ENCODE measurements around the gene ARL15. TPM values are rescaled to one million over a fixed set of nuclear protein-coding genes. Genes with fewer than 3 reads are reported as not detected.

The ARL15 gene
- total RNA-seq, 1 experiment from 2014 or later = 0.64 TPM

DNA sequence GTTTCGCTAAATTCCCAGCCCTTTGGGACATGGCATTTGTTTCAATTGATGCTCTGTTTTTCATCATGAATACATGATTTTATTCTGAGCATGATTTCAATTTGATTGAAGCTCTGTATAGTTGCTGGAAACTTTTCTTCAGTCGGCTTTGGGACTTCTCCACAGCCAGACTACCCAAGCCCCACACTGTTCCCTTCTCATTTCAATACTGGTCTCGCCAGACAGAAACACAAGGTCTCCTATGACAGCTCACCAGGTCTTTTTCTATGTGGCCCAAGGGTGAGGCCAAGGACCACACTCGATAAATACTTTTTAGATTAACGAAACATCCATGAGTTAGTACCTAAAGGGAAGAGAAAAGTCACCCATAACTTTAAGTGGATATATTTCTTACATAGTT, 132.2 kb downstream of the ARL15 start:
- DNase-seq (ENCODE audit: low spot score) = no peak
- in situ Hi-C loops (cut with HindIII; ENCODE audit: low sequenced_read_pairs) = no loop called here

DNA sequence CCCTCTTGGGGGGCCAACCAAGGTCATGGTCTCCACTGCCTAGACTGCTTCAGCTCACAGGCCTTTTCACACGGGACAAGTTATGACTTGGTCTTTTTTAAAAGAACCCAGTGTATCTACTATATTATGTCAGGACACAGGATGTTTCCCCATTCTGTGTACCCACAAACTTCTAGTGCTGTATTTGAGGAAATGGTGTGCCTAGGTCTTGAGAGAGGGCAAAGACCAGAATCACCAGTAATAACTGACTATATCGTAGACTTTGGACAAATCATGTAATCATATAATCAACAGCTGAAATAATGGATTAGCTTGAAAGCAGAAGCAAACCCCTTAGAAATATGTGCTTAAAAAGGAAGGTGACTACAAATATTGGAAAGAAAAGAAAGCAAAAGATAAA, 133.3 kb downstream of the ARL15 start:
- in situ Hi-C loops (cut with HindIII; ENCODE audit: low sequenced_read_pairs) = no loop called here
- DNase-seq (ENCODE audit: low spot score) = no peak

DNA sequence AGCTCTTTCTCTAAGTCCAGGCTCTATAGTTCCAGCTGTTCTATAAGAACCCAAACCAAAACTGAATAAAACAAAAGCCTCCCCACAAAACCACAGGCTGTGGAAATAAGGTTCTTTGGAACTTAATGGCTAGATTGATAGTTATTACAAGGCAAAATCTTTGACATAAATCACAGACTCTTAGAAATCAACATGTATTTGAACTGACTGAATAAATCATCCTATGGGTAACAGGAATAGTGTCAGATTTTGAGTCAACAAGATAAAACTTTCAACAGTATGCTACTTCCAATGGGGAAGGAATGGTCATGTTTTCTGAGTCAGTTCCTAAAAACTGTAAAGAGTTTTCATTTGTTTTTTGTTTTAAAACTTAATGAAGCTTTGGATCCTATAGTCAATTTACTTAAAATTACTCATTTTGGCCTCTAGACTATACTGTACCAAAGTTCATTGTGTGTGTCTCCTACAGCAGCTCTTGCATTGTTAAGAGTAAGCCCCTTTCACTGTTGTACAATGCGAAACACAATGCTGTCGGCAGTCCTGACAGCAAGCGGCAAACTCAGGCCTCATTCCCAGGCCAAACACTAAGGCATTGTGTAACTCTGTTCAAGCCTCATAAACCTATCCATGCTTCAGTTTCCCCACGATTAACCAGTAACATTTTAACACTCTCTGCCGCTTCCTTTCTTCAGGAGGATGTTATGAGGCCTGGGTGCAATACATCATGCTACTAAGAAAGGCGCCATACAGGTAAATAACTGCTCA, 134.1 kb downstream of the ARL15 start:
- in situ Hi-C loops (cut with HindIII; ENCODE audit: low sequenced_read_pairs) = no loop called here
- DNase-seq (ENCODE audit: low spot score) = no peak

DNA sequence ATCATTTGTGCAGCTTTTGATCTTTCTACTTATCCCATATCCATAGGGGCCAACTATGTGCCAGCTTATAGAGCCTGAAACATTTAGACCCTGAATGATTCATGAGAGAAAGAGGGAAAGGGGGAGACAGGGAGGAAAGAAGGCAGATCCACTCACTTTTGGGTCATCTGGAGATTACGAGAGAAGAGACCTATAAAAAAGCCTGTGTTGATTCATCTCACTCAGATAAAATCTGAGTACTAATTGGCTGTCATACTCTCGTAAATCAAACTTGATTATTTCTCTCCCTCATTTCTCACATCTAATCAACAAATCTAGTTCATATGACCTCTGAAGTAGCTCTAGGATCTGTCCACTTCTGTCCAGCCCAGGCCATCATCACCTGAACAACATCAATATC, 137.1 kb downstream of the ARL15 start:
- in situ Hi-C loops (cut with HindIII; ENCODE audit: low sequenced_read_pairs) = no loop called here
- DNase-seq (ENCODE audit: low spot score) = no peak

DNA sequence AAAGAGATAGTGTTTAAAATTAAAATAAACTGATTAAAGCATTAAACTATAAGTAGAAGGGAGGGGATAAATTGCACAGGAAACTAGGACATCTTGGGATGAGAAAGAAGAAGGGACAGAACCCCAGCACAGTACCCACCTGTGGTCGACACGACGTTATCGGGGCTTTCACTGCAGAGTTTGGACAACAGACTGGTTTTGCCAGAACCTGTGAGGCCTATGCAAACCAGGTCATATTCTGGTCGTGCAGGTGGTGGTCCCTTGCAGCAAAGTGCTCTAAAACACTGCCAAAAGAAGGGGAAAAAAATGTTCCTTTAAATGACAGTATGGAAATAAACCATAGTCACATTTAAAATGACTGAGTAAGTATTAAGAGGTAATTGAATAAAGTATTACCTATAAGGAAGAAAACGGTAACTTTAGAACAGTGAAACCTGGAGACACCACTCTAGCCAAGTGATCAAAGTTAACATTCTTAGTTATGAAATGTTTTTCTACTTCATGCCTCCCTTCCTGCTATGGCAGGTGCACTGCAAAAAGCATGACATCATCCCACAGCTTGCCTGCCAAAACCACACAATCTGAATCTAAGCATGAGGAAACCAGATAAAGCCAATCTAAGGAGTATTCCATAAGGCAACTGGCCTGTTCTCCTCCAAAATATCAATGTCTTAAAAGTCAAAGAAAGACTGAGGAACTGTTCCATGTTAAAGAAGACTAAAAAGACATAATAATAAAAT, 138.6 kb downstream of the ARL15 start:
- DNase-seq (ENCODE audit: low spot score) = peak; percentile 27
- in situ Hi-C loops (cut with HindIII; ENCODE audit: low sequenced_read_pairs) = no loop called here

DNA sequence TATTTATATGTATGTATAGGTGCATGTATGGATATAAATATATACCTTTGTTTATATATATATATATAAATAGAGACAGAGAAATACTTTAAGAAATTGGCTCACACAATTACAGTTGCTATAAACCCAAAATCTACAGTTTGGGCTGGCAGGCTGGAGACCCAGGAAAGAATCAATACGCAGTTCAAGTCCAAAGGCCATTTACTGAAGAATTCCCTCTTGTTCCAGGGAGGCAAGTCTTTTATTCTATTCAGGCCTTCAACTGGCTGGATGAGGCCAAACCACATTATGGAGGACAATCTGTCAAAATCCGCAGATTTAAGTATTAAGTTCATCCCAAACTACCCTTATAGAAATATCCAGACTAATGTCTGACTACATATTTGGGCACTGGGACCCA, 144.7 kb downstream of the ARL15 start:
- no peak for DNase-seq (ENCODE audit: low spot score)
- in situ Hi-C loops (cut with HindIII; ENCODE audit: low sequenced_read_pairs) = no loop called here

DNA sequence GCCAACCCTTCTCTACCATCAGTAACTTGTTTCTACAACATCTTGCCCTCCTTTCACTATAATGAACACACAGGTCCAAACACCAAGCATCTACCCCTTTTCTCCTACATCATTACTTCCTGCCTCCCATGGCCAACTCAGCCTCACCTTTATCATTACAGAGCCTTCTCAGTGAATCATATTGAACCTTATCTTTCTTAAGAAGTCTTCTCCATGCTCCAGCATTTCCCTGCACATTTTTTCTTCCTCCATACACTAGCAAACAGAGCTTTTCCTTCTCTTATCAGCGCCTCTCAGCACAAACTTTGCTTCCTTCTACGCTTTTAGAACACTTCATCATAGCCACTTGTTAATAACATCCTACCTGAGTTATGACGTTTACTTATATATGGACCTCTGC, 148.2 kb downstream of the ARL15 start:
- DNase-seq (ENCODE audit: low spot score) = no peak
- in situ Hi-C loops (cut with HindIII; ENCODE audit: low sequenced_read_pairs) = no loop called here

DNA sequence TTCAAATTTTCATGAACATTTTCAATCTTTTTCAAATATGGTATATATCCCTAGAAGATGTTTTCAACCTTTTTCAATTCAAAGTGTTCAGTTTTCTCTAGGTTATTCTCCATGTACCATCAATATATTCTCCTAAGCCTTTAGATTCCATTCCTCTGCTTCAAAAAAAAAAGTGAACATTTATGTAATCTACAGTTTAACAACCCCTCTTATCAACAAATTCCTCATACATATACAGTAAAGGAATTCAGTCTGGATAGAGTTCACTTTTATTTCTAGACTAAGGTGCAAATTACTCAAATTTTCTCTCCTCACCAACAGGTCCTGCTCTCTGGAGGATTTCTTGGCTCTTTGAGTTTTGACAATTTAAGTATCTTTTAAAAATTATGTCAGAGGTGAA, 150.0 kb downstream of the ARL15 start:
- DNase-seq (ENCODE audit: low spot score) = no peak
- in situ Hi-C loops (cut with HindIII; ENCODE audit: low sequenced_read_pairs) = no loop called here

DNA sequence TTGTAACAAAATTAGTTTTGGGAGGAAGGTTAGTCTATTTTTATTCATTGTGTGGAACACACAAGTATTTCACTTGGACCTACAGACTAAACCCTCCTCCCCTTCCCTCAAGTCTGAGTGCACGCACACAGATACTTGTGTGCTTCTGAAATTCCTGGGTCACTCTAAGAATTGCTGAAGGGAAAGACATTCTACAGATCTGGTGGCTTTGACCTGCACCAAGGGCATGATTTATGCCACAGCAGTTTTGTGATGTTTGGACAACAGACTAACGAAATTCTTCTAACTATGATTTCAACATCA, 150.5 kb downstream of the ARL15 start:
- in situ Hi-C loops (cut with HindIII; ENCODE audit: low sequenced_read_pairs) = no loop called here

DNA sequence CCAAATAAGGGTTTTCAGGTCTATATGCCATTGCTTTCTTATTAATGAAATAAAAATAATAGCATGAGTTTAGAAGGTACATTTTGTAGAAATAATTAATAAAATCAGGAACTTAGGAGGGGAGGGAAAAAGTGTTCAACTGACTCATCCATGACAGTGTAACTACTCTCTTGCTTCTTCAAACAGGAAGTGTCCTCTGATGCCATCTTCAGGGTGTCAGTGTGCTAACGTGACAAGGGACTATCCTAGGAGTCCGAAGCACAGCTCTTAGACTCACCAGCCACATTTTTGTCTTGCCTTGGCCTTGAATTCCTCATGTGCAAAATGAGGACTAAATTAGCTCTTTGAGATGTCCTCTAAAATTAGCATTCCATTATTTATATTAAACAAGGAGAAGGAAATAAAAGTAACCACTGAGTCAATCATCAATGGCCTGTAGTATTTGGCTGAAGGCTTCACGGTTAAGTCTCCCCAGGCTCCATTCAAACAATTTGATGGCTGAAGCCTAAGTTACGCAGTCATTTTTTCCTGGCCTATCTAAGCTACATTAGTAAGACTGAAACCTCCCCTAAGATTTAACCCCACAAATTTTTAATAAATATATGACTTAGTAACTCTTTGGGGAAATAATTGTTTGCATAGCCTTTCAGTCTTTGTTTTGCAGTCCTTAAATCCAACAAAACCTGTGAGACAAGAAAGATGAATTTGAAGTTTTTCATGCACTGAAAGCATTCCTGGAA, 151.1 kb downstream of the ARL15 start:
- DNase-seq (ENCODE audit: low spot score) = no peak
- in situ Hi-C loops (cut with HindIII; ENCODE audit: low sequenced_read_pairs) = no loop called here

More for the DNA sequence above, 150.5 kb downstream of the ARL15 start:
- no peak for DNase-seq (ENCODE audit: low spot score)

DNA sequence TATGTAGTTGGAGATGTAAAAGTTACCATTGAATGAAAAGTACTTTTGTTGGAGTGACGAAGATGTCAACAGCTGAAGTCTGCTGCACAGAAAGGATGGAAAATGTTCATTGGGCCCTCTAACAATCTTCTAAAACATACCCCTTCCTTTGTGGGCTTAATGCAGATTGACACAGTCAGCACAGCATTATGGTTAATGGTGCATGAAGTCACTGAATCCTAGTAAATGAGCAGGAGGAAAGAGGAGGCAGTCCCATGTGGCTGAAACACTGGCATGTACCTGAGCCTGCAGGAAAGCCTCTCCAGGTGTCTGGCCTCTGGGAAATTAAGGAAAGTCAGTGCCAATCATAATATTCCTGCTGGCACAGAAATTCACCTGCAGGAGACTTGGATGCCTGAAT, 153.8 kb downstream of the ARL15 start:
- no peak for DNase-seq (ENCODE audit: low spot score)
- in situ Hi-C loops (cut with HindIII; ENCODE audit: low sequenced_read_pairs) = no loop called here

DNA sequence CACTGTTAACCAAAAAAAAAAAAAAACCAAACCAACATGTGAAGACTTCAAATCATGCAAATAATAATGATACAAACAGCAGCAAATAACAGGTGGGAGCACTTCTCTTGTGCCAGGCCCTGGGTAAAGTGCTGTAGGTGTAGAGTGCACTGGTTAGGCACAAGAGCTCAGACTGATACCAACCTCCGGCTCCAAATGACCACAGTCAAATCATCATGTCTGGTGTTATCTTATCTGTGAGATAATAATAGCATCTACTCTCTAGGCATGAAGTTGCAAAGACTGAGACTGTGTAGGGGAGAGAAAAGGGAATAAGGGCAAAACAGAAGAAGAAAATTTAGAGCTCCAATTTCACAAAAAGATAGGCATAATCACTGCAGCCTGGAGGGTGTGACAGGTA, 159.5 kb downstream of the ARL15 start:
- DNase-seq (ENCODE audit: low spot score) = no peak
- in situ Hi-C loops (cut with HindIII; ENCODE audit: low sequenced_read_pairs) = no loop called here

DNA sequence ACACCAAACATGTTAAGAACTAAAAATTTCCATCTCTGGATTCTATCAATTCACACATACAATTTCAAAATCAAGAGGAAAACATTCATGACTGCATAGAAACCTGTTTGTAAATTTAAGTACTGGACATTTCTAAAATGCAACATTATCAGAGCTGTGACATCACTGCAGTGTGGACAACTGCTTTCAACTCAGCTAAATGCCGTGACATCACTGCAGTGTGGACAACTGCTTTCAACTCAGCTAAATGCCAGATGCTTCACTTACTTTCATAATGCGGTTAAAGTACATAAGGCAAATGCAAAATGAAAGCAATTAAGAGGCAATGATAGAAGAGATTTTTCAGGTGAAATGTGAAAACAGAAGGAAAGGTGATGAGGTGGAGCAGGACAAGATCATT, 161.5 kb downstream of the ARL15 start:
- in situ Hi-C loops (cut with HindIII; ENCODE audit: low sequenced_read_pairs) = no loop called here
- no peak for DNase-seq (ENCODE audit: low spot score)

DNA sequence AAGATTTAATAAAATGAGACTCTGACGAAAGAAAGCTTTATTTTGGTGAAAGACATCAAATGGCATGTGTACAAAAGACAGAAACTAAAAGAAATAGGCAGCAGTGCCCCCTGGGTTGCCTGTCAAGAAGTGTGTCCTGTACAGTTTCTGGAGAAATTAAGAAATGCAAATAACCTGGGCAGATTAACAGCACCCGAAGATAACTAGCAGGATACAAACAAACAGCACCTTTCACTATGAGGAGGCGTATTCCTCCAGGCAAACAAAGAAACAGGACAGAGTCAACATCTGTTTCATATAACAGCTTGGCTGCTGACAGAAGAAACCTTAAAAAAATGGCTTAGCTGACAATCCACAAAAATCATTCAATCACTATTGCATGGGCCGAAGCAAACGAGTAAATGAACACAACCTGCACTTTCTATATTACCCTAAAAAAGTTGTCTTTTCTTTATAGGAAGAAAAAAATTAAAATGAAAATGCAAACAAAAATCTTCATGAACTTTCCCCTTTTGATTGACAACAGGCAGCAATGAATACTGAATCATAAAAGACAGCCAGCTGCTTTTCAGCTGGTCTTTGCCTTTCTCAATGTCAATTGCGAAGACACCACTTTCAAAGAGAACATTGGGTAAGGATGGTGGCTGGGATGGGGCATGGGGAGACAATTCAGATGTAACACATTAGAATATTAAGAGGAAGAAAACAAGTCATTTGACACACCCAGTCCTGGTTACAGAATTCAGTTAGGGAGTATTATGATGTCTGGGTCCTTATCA, 162.1 kb downstream of the ARL15 start:
- DNase-seq (ENCODE audit: low spot score) = no peak
- in situ Hi-C loops (cut with HindIII; ENCODE audit: low sequenced_read_pairs) = no loop called here

DNA sequence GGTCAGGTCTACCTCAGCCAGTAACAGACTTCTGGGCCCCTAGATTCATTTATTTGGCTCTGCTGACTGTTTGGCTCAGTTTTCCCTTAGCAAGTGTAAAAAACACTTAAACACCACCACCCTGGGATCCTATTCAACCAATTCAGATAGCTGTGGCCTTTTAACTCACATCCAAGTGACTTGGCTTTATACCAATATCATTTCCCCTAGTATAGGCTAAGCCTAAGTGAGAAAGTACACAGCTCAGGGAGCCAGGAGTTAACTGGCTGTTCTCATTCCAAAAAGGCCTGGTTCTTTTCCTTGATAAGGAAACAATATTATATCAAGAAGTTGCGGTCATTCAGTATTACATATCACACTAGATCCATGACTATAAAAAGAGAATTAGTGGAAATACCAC, 163.5 kb downstream of the ARL15 start:
- in situ Hi-C loops (cut with HindIII; ENCODE audit: low sequenced_read_pairs) = no loop called here
- no peak for DNase-seq (ENCODE audit: low spot score)

DNA sequence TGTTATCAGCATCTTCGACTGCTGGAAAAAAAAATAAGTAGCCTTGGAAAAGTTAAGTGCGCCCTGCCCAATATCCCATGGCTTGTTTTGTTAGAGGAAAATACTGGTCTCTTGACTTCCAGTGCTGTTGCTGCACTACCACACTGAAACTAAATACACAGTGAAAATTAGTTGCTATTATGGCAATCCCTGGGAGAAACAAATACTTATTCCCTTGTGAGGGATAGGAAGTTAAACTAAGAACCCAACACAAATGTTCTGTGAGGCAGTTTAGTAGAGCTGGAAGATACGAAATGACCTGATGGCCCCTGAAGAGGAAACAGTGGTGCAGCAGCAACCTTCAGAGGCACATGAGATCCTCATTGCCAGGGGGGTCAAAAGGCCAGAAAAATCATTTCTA, 164.0 kb downstream of the ARL15 start:
- DNase-seq (ENCODE audit: low spot score) = no peak
- in situ Hi-C loops (cut with HindIII; ENCODE audit: low sequenced_read_pairs) = no loop called here

DNA sequence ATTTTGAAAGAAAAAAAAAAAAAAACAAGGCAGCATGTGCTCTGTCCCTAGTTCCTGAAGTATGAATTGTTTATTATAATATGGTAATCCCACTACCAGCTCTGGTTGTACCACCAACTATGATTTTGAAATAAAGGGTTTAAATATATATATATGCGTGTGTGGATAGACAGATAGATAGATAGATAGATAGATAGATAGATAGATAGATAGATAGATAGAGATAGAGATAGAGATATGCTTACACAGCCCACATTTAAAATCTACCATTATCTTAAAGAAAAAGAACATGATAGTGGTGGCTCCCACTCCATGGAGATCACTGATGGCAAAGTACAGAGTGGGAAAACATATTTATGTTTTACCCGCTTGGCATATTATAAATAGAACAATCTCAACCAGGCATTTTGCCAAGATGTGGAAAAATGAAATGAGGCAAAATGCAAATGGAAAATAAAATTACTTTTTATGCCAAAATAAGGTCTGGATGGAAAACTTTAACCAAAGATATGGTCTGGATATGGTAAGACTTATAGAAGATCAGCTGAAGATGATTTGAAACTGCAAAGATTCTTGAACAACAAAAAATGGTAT, 170.0 kb downstream of the ARL15 start:
- in situ Hi-C loops (cut with HindIII; ENCODE audit: low sequenced_read_pairs) = no loop called here
- DNase-seq (ENCODE audit: low spot score) = no peak

DNA sequence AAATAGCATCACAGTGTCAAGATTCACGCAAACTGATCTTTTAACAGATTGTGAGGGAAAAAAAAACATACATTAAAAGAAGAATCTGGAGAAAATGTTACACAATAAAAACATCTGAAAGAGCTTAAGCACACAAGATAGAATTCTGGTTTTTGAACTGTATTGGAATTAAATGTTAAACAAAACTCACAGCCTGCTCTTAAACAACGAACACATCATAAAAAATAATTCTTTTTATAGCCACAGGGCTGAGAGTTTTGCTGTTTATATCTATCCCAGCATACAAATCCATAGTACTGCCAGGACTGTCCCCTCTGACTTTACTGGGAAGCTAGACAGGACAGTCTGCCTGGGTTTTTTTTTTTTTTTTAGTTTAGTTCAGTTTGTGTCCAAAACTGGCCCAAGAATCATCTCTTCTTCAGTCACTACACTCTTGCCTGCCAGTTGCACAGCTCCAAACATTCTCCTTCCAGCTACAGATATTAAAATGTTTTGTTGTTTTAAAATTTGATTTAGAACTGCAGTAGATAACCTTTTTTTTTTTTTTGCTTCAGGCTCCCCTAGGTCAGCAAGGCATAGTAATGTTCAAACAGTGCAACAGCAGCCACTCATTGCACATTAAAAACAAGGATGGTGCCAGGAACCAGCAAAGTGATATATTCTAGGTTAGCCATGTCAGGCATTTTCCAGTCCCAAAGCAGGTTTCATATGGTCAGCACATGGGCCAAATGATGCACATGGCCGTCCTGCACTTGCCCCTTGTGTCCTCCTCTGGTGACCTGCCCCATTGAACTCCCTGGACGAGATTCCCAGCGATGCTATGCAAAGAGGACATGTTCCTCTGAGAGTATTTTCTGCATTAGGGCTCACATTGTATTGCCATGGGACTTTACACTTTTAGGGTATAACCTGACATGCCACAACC, 173.6 kb downstream of the ARL15 start:
- DNase-seq (ENCODE audit: low spot score) = no peak
- in situ Hi-C loops (cut with HindIII; ENCODE audit: low sequenced_read_pairs) = no loop called here

All from G401 (cell line).